Stimulated activated CD8-positive, alpha-beta memory T cell treated with anti-CD3 and anti-CD28 coated beads, Interleukin-15, amount 100 ng/mL, for 4 hours (primary cell): ENCODE results near the gene ADO.

Experiments used
- DNase-seq, 2 donors: peaks; one replicate each; pipeline ENCODE4 v3.0.0-alpha.2; 2020; ENCODE audit warnings: low read depth in 2 of 2

ADO gene

DNA sequence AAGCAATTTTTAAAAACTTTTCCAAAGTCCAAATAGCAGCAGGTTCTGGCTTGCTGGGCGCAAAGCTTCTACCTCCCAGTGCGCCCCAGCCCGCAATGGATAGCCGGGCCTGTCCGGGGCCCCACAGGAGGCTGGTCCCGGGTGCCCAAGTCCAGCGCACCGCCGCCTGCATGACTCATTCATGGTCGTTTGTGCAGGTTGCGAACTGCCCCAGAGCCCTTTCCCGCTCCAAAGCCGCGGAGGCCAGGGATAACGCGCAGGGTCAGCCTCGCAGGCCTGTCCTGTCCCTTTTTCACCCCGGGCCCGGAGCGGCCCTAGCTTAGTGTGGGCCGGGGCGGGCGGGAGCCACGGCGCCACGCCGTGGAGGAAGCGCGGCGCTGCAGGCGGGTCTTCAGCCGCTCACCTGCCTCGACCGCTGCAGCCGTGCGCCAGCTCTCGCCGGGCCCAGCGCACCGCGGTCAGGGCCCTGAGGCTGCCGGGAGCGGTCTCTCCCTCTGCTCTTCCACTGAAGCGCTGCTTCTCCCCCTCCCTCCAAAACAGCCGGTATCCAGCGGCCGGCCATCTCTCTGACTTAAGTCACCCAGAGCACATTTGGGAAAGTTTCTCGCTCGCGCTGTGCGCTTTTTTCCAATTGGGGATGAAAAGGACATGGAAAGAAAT, 13.4 kb downstream of the ADO start:
- DNase-seq: peak in 1 of 2 donors; percentile 52

DNA sequence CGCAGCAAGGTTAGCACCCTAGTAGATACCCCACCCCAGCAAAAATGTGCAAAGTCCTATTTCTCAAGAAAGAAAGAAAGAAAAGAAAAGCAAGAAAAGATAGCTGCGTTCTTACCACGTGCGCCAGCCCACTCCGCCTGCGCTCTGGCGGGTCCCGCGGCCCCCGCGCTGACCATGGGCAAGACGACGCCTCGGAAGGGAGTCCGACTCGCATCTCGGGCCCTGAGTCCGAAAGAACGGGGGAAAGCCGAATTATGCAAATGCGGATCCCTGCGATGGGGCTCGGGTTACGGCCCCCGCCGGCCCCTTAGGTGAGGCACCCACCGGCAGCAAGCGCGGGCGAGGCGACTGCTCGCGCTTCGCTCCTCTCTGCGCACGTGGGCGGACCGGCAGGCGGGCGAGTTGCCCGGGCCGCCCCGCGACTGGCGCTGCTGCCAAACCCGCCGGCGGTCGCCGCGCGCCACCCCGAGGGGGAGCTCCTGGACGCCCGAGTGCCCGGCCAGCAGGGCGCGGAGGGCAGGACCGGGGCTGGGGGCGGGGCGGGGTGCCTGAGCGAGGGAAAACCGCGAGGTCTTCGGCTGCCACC, 14.0 kb downstream of the ADO start:
- DNase-seq: peak; percentile 55 to 62

DNA sequence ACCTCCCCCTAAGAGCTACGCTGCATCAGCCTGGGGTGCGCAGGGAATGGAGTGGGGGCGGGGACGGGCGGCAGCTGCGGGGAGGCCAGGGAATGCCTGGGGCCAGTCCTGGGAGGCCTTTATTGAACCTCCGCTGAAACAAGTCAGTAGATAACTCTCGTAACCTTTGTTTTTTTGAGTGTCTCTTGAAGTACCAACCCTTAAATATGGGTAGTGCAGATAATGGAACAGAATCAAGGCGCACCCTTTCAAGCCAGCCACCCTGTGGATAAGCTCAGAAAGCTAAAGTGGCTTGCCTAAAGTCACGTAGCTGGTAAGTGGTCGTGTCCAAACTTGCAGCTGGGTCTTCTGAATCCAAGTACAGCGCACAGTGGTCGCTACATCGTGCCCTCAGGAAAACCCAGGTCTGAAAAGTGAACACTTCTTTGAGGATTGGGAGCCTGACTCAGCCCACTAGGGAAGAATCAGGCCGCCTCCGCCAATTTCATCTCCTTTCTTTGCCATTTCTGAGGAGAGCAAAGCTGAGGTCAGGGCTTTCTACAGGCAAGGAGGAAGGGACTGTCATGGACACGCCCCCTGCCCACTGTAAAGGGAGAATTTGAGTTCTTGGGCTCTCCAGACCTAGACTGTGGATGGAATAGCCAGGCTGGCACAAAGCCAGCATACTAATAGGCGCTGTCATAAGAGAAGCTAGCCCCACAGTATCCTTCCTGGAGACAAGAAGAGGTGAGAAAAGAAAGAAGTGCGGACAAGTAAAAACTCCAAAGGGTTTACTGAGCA, 14.8 kb downstream of the ADO start:
- no peak for DNase-seq

DNA sequence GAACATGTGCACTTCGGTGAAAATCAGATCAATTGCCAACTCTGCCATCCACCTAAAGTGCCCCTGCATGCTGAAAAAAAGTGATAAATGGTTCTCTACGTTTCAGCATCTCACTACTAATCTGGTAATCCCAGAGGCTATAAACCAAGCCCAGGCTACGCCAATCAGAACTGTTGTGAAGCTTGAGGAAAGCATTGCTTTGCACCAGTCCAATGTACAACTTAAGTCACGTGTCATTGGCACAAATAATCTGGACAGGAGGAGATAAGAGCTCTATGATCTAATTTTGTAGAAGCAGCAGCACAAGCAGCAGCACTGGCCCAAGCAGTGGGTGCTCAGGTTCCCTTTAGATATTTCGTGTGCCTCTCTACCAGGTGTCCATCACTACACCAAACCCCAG, 16.1 kb downstream of the ADO start:
- DNase-seq: no peak

DNA sequence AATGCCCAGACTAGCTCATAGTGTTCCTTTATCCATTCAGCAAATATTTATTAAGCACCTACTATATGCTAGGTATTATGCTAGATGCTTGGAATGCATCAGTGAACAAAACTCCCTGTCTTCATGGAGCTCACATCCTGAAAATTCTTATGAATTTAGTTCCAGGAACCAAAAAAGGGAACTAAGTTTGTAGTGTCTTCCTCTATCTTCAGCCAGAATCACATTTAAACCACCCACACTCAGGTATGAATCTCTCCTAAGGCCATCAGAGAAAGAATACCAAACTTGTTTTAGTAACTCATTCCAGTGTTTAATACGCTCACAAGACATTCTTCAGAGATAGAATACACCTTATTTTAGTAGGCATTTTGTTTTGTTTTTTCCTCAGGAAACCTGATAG, 21.8 kb downstream of the ADO start:
- no peak for DNase-seq

DNA sequence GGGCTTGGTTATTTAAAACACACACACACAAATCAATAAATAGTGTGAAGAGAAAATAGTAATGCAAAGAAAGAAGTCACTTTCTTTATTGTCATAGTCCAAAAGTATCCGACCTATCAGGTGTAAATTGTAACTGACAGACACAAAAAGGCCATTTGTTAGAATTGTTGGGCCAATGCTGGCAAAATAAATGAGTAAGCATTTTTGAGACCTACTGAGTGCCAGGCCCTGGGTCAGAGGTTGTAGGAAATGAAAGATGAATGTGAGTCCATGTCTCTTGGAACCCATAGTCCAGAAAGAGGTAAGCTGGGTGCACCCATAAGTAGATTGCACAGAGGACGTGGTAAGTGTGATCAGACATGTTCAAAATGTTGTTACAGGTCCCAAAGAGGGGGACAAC, 25.1 kb downstream of the ADO start:
- no peak for DNase-seq

DNA sequence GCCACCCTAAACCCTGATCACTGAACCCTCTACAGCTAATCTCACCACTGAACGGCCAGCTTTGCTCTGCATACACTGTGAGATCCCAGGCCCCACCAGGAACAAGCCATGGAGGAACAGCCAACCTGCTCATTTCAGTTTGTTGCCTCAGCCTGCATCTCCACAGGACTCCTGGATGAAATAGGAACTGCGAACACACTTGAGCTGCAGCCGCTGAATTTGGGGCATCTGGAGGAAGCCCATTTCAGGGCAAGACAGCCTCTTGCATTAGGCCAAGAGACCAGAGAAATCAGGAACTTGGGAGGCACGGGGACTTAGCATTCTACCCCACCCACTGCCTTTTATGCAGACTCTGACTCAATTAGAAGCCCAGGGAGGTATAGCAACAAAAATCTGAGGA, 26.2 kb downstream of the ADO start:
- no peak for DNase-seq

DNA sequence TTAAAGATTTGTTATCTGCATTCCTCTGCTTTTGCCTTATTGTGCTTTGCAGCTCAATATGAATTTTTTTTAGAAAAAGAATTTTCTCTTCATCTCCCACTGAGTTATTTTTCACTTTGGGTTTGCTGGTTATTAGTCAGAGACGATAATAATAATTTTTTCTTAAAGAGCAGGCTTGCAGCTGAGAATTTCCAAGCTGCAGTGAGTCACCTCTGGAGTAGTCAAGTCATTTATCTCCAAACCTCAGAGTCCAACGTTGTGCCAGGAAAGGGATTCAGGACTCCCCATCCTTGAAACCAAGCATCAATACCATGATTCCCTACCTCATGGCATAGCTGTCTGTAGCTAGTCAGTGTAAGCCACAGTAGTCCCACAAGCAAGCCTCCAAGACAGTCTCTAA, 26.8 kb downstream of the ADO start:
- no peak for DNase-seq

DNA sequence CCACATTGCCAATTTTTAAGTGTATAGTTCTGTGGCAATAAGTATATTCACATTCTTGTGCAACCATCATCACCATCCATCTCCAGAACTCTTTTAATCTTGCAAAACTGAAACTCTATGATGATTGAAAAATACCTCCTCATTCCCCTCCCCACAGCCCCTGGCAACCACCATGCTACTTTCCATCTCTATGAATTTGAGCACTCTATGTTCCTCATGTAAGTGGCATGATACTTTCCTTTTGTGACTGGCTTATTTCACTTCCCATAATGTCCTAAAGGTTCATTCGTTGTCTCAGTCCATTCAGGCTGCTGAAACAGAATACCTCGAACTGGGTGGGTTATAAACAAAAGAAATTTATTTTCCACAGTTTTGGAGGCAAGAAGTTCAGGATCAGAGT, 35.1 kb downstream of the ADO start:
- no peak for DNase-seq

DNA sequence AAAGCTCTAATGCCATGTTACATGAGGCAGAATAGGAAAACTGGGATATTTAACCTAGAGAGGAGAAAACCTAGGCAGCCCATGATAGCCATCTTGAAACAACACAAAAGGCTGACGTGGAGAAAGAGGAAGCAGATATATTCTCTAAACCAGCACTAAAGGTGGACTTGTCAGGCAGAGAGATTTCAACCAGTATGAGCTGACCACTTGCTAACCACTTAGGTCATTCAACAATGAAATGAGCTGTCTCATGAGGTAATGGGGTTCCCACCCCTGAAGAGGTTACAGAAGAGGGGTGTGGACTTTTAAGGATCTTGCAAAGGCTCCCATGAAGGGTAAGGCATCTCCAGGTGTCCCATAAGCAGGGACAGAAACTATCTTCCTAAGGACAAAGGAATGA, 38.5 kb downstream of the ADO start:
- no peak for DNase-seq

DNA sequence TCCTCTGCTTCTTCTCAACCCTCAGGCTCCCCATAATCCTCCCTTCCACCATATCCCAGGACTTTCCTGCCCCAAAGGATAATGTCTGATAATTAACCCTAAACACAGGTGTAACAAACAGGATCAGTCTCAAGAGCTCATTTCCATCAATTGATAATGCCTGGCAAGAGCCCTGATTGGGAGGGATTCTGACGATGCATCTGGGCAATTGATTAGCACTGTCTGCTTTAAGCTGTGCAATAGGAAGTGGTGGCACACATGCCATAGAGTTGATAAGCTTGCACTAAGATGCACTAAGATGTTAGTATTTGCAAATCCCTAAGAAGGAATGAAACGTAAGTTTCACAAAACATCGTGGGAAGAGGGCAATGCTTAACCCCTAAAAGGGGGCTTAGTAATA, 39.1 kb downstream of the ADO start:
- no peak for DNase-seq

DNA sequence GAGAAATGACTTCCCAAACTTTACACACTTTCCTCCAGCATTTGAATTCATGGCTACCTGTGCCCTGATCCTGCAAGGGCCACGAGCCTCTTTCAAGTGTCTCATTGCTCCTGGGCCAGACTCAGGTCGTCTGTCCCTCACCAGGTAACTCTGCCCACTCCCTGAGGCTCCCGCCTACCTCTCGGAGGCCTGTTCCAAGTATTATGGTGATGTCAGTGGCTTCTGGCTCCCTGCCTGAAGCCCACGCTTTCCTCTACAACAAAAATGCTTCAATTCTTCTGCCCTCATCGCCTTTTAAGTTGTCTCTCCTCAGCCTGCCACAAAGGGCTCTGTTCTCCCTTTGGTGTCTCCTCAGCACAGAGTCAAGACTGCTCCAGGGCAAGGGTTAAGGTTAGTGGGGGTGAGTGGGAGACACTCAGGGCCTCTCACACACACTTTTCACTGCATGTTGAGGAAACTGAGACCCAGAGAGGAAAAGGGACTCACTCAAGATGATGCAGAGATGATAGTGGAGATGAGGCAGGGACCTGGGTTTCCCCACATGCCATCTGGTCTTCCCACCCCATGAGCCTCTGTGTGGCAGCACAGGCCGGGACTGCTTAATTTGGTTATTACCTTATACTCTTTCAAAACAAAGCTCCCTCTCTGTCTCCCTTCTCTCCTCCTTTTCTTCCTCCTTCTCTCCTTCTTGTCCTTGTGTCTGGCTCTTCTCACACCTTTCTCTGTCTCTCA, 39.9 kb downstream of the ADO start:
- DNase-seq: no peak

DNA sequence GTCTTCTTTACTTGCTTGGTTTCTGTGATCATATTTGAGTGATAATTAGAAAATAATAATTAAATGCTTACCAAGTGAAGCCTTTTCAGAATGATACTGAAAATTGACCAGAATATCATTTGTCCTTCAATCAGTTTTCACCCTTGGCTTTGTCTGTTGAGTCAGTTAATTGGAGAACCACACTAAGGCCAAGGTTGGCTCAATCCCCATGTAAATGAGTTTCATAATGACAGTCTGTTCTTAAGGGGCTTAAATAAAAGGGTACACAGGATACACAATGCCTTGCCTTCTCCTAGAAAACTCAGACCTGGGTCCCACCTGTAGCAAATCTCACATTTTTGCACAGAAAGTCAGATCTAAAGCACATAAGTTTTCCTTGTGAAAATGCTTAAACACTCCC, 42.9 kb downstream of the ADO start:
- no peak for DNase-seq

DNA sequence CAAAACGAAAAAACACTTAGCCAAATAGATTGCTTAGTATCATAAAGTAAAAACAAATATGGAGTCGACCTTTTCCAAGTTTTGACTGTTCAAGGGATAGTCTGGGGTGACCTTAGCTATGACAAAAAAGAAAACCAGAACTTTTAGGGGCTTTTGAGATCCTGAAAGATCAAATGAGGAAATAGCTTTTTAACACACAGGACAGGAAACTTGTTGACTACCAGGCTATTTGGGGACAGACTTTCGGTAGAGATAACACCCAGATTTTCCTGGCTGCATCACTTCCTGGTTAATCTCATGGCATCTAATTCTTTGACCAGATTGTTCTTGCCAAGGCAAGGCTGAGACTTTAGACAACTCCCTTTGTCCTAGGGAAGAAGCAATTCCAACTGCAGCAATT, 46.1 kb downstream of the ADO start:
- DNase-seq: no peak

DNA sequence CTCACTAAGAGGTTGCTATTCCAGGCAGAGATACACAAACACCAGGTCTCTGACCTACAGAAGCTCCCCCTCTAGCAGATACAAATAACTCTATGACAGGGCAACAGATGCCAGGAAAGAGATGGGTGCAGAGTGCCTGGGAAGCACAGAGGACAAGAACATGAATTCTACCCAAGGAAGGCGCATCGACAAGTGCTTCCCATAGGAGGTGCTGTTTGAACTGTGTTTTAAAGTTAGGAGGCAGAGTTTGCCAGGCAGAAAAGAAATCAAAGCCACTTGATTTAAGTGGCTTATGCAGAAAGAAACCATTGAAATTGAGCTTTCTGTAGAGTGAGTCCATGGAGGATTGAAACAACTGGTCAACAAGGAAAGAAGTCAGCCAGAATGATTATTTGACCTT, 46.9 kb downstream of the ADO start:
- DNase-seq: no peak

DNA sequence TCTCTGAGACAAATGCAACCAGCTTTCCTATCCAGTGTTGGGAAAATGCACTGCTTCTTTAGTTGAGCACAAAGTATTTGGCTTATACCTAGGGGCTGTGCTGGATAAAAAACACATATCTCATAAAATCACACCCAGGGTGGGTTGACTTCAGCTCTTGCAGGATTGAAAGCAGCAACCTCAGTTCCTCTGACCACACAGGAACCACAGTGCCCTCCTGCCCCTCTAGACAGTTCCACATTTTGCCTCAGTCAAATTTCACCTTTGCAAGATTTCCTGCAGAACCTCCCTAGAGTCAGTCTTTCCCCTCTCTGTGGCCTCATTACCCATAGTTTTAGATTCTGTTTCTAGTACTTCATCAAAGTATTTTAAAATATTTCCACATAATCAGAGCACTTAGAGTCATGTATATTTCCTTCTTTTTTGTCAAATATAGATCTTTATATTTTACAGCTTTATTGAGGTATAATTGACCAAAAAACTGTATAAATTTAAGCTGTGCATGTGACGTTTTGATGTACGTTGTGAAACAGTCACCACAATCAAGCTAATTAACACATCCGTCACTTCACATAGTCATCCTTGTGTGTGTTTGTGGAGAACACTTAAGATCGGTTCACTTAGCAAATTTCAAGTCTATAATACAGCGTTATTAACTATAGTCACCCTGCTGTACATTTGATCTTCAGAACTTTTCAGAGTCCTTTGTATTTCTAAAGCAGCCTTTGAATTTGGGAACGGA, 48.6 kb downstream of the ADO start:
- no peak for DNase-seq

DNA sequence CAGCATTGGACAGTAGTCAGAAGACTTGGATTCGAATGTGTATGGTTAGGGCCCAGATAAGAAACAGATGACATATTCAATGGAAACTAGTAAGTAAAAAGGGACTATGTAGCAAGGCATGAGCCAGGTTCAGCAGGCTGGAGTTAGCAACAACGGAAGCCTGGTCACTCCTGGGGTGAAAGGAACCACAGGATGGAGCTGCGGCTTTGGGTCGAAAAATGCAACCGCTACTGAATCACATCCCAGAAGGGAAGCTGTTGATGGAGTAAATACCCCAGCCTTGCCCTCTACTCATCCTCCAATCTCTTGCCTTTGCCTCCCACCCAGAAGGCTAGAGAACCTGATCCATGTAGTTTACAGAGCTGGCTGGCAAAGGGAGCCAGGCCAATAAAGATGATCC, 49.2 kb downstream of the ADO start:
- no peak for DNase-seq

DNA sequence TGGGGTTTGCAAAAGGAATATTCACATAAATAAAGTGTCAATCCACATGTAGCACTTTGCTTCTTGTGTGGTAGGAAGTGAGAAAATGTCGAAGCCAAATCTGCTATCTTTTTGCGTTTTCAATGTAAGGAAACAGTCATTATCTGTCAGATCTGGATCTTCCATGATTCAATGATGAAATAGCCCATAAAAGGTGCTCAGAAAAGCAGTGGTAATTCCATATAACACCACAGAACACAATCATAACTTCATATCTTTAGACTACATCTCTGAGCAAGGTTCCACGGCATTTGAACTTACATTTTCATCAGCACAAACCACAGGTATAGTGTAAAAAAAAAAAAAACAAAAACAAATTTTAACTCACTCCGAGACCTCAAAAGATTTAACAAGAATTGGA, 51.5 kb downstream of the ADO start:
- DNase-seq: no peak
